Ishikawa (cell line): ENCODE measurements around the gene CLPSL1.

Experiments used
- CEBPB ChIP-seq: IDR thresholded peaks from 2 replicates; pipeline ENCODE4 v1.6.1; 2012
- CREB1 ChIP-seq: IDR thresholded peaks from 2 replicates; pipeline ENCODE4 v1.6.1; 2012; ENCODE audit warnings: low read depth
- EGR1 ChIP-seq: IDR thresholded peaks from 2 replicates; pipeline ENCODE4 v1.6.1; 2012
- EP300 ChIP-seq: IDR thresholded peaks from 2 replicates; pipeline ENCODE4 v1.6.1; 2012; ENCODE audit warnings: borderline replicate concordance
- FOXM1 ChIP-seq: IDR thresholded peaks from 2 replicates; pipeline ENCODE4 v1.6.1; 2012; ENCODE audit warnings: low read depth, borderline replicate concordance
- MAX ChIP-seq: IDR thresholded peaks from 2 replicates; pipeline ENCODE4 v1.6.1; 2012
- NFIC ChIP-seq: IDR thresholded peaks from 2 replicates; pipeline ENCODE4 v1.6.1; 2012
- RAD21 ChIP-seq: IDR thresholded peaks from 2 replicates; pipeline ENCODE4 v1.6.1; 2012; ENCODE audit warnings: low read depth
- REST ChIP-seq: IDR thresholded peaks from 2 replicates; pipeline ENCODE4 v1.6.1; 2012; ENCODE audit warnings: low read depth, mild to moderate bottlenecking
- TAF1 ChIP-seq: IDR thresholded peaks from 2 replicates; pipeline ENCODE4 v1.6.1; 2012; ENCODE audit warnings: low read depth, mild to moderate bottlenecking
- TCF12 ChIP-seq: IDR thresholded peaks from 2 replicates; pipeline ENCODE4 v1.6.1; 2012; ENCODE audit warnings: low read depth
- TEAD4 ChIP-seq: IDR thresholded peaks from 2 replicates; pipeline ENCODE4 v1.6.1; 2012
- USF1 ChIP-seq: IDR thresholded peaks from 2 replicates; pipeline ENCODE4 v1.6.1; 2012
- YY1 ChIP-seq: IDR thresholded peaks from 2 replicates; pipeline ENCODE4 v1.6.1; 2012; ENCODE audit warnings: low read depth
- ZBTB7A ChIP-seq: IDR thresholded peaks from 2 replicates; pipeline ENCODE4 v1.6.1; 2012; ENCODE audit warnings: low read depth

CLPSL1 gene

GRCh38 chr6:35757456-35758123, 23.2 kb upstream of the CLPSL1 start:
- TF ChIP-seq RAD21 = peak; percentile 54
- no peak for TF ChIP-seq CREB1

- TF ChIP-seq CREB1 (no peak), MAX (no peak), TCF12 (no peak), NFIC (no peak), YY1 (no peak), EGR1 (no peak), REST (no peak), CEBPB (no peak), USF1 (no peak), TAF1 (no peak), ZBTB7A (no peak), TEAD4 (no peak), FOXM1 (no peak), RAD21 (no peak)
Observed at GRCh38 chr6:35759426-35759825, 21.4 kb upstream of the CLPSL1 start.

GRCh38 chr6:35765739-35766138, 15.1 kb upstream of the CLPSL1 start:
- TF ChIP-seq CREB1 (no peak), NFIC (no peak), EGR1 (no peak), YY1 (no peak), RAD21 (no peak), EP300 (no peak), TAF1 (no peak), MAX (no peak), ZBTB7A (no peak), FOXM1 (no peak), CEBPB (no peak), TCF12 (no peak), TEAD4 (no peak), REST (no peak), USF1 (no peak)

GRCh38 chr6:35769211-35769610, 11.6 kb upstream of the CLPSL1 start:
- no peak for TF ChIP-seq TCF12
- TF ChIP-seq USF1 = no peak
- TF ChIP-seq MAX = no peak
- no peak for TF ChIP-seq NFIC
- TF ChIP-seq CREB1 = no peak
- no peak for TF ChIP-seq CEBPB
- no peak for TF ChIP-seq EGR1
- no peak for TF ChIP-seq EP300

GRCh38 chr6:35771343-35771627, 9.5 kb upstream of the CLPSL1 start:
- TF ChIP-seq TAF1 (no peak), REST (no peak), CEBPB (no peak), EP300 (no peak), RAD21 (no peak), FOXM1 (no peak), USF1 (no peak), EGR1 (no peak), TCF12 (no peak), YY1 (no peak), MAX (no peak), CREB1 (no peak), NFIC (no peak)
